Astrocyte (in vitro differentiated cells and primary cell): ENCODE measurements around the gene NUDT5. TPM values are rescaled to one million over a fixed set of nuclear protein-coding genes. Genes with fewer than 3 reads are reported as not detected.
"Not testable (repeated sequence)": the region's sequence is repeated elsewhere in the genome, so short reads cannot be mapped to it uniquely, and the experiment has no call there.

Experiments
- DNase-seq: peaks from one replicate; pipeline ENCODE4 v3.0.0-alpha.2; 2010; ENCODE audit warnings: low read depth
- FAIRE-seq: peaks from 2 replicates; lab custom pipeline; 2011; peaks lifted over from hg19 to GRCh38; lab: Jason Lieb, UNC
- H2AFZ ChIP-seq: 2 replicates; pipeline ENCODE4 v1.6.0; 2012; ENCODE audit warnings: low read depth, low read length, inconsistent platforms
- H3K27ac ChIP-seq: 2 replicates; pipeline ENCODE4 v1.5.1; 2011; ENCODE audit warnings: low read depth, low read length, inconsistent platforms
- H3K27me3 ChIP-seq: 2 replicates; pipeline ENCODE4 v1.6.0; 2011; ENCODE audit warnings: low read length, inconsistent platforms; ENCODE audit not compliant: insufficient read depth
- H3K36me3 ChIP-seq: 2 replicates; pipeline ENCODE4 v1.5.1; 2011; ENCODE audit warnings: low read length, inconsistent platforms; ENCODE audit not compliant: insufficient read depth
- H3K4me1 ChIP-seq: 2 replicates; pipeline ENCODE4 v1.5.1; 2011; ENCODE audit warnings: low read length, inconsistent platforms; ENCODE audit not compliant: insufficient read depth
- H3K4me2 ChIP-seq: 2 replicates; pipeline ENCODE4 v1.6.0; 2012; ENCODE audit warnings: low read length, inconsistent platforms
- H3K4me3 ChIP-seq: 2 replicates; pipeline ENCODE4 v1.5.1; 2011; ENCODE audit warnings: low read depth, mild to moderate bottlenecking, low read length, inconsistent platforms; ENCODE audit not compliant: insufficient read depth
- H3K79me2 ChIP-seq: 2 replicates; pipeline ENCODE4 v1.6.0; 2012; ENCODE audit warnings: mild to moderate bottlenecking, low read length, inconsistent platforms; ENCODE audit not compliant: insufficient read depth
- H3K9ac ChIP-seq: 2 replicates; pipeline ENCODE4 v1.6.0; 2012; ENCODE audit warnings: mild to moderate bottlenecking, low read length, inconsistent platforms
- H3K9me3 ChIP-seq: 2 replicates; pipeline ENCODE4 v1.5.1; 2012; ENCODE audit warnings: low read depth, mild to moderate bottlenecking, low read length, inconsistent platforms; ENCODE audit not compliant: insufficient read depth
- H4K20me1 ChIP-seq: 2 replicates; pipeline ENCODE4 v1.6.0; 2012; ENCODE audit warnings: low read length, inconsistent platforms; ENCODE audit not compliant: insufficient read depth
- H3K27ac Mint-ChIP-seq: one replicate; pipeline ENCODE4 v1.8.0; 2021; ENCODE audit warnings: mild to moderate bottlenecking, mixed read lengths; ENCODE audit not compliant: unreplicated experiment
- H3K27me3 Mint-ChIP-seq: one replicate; pipeline ENCODE4 v1.8.0; 2021; ENCODE audit warnings: low read depth, mixed read lengths; ENCODE audit not compliant: unreplicated experiment
- H3K36me3 Mint-ChIP-seq: one replicate; pipeline ENCODE4 v1.8.0; 2021; ENCODE audit warnings: low read depth, mixed read lengths; ENCODE audit not compliant: unreplicated experiment
- H3K4me1 Mint-ChIP-seq: one replicate; pipeline ENCODE4 v1.8.0; 2021; ENCODE audit warnings: low read depth, mixed read lengths; ENCODE audit not compliant: unreplicated experiment
- H3K4me3 Mint-ChIP-seq: one replicate; pipeline ENCODE4 v1.8.0; 2021; ENCODE audit warnings: mild to moderate bottlenecking, moderate library complexity, mixed read lengths; ENCODE audit not compliant: unreplicated experiment
- H3K9me3 Mint-ChIP-seq: one replicate; pipeline ENCODE4 v1.8.0; 2021; ENCODE audit warnings: mild to moderate bottlenecking, mixed read lengths; ENCODE audit not compliant: unreplicated experiment
- EZH2 ChIP-seq: IDR thresholded peaks from 2 replicates; pipeline ENCODE4 v1.6.1; 2012; ENCODE audit warnings: mild to moderate bottlenecking, low read length, inconsistent platforms; ENCODE audit not compliant: insufficient read depth
- total RNA-seq: library from RNA; stranded (reverse); gene quantifications from 2 replicates; pipeline ENCODE4 v1.2.1, GENCODE V29; 2021
- TF ChIP-seq, protein P1 (sequence below): IDR thresholded peaks from 2 replicates; pipeline ENCODE4 v1.5.1; 2011; ENCODE audit warnings: low read depth, mild to moderate bottlenecking, inconsistent platforms, low read length, moderate library complexity; ENCODE audit not compliant: insufficient read depth

The NUDT5 gene
- total RNA-seq, 1 donor from 2014 or later, result 85.2 TPM

DNA sequence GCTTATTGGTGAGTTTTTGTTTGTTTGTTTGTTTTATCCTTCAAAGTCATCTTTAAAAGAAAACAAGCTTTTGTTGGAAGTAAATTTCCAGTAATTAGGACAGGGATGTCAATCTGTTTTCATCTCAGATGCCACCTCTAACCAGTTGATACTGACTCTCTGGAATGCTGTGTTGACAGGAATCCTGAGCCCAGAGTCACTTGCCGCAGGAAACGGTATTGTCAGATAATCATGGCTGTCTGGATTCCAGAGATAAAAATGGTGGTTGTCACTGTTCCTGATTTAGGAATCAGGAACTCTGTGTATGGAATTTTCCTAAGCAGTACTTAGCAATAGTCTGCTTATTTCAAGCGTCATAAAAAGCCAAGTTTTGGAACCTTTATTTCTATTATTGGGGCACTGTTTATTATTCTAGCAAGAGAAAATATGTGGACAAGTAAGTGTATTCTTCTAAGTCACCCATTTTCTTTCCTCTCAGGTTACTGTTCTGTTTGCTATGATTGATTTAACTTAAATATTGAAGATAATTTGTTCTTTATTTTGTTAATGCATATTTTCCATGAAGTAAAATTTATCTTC lies 39.5 kb upstream of the NUDT5 start:
- Histone ChIP-seq H3K27me3 (no peaks in the 10 kb centered on the region), H3K4me1 (no peaks in the 10 kb centered on the region), H3K4me3 (no peak overlapping the region), H3K9me3 (no peaks in the 10 kb centered on the region), H3K4me2 (no peak overlapping the region), H3K27ac (peak overlapping the region; percentile 51), H3K9ac (no peak overlapping the region), H3K36me3 (peaks cover 47% of the 10 kb centered on the region), H2AFZ (no peak overlapping the region), H4K20me1 (no peaks in the 10 kb centered on the region), H3K79me2 (peaks cover 2% of the 10 kb centered on the region)
- TF ChIP-seq EZH2, result no peak
- TF ChIP-seq, protein P1, sequence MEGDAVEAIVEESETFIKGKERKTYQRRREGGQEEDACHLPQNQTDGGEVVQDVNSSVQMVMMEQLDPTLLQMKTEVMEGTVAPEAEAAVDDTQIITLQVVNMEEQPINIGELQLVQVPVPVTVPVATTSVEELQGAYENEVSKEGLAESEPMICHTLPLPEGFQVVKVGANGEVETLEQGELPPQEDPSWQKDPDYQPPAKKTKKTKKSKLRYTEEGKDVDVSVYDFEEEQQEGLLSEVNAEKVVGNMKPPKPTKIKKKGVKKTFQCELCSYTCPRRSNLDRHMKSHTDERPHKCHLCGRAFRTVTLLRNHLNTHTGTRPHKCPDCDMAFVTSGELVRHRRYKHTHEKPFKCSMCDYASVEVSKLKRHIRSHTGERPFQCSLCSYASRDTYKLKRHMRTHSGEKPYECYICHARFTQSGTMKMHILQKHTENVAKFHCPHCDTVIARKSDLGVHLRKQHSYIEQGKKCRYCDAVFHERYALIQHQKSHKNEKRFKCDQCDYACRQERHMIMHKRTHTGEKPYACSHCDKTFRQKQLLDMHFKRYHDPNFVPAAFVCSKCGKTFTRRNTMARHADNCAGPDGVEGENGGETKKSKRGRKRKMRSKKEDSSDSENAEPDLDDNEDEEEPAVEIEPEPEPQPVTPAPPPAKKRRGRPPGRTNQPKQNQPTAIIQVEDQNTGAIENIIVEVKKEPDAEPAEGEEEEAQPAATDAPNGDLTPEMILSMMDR, result no peak
- peaks cover 7% of the 10 kb centered on the region for H3K4me1 Mint-ChIP-seq
- H3K36me3 Mint-ChIP-seq, result peaks cover 23% of the 10 kb centered on the region
- H3K9me3 Mint-ChIP-seq, result no peaks in the 10 kb centered on the region
- H3K27ac Mint-ChIP-seq, result peak overlapping the region; percentile 75
- no peak overlapping the region for H3K4me3 Mint-ChIP-seq
- DNase-seq (no peak), FAIRE-seq (no peak)
- H3K27me3 Mint-ChIP-seq, result no peaks in the 10 kb centered on the region

DNA sequence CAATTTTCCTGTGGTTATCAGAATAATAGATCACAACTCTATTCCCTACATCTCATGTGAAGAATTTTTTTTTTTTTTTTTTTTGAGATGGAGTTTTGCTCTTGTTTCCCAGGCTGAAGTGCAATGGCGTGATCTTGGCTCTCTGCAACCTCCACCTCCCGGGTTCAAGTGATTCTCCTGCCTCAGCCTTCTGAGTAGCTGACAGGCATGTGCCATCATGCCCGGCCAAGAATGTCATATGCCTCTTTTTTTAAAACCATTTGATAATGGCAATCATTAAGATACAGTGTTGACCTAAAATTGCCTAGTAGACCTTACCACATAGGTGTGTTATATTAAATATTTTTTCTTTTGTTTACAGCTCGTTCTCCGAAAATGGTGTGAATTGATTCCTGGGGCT lies 39.0 kb upstream of the NUDT5 start:
- peaks cover 45% of the 10 kb centered on the region for H3K36me3 ChIP-seq
- peak overlapping the region; percentile 62 for H3K4me3 Mint-ChIP-seq
- H3K4me1 Mint-ChIP-seq, result not testable (repeated sequence)

DNA sequence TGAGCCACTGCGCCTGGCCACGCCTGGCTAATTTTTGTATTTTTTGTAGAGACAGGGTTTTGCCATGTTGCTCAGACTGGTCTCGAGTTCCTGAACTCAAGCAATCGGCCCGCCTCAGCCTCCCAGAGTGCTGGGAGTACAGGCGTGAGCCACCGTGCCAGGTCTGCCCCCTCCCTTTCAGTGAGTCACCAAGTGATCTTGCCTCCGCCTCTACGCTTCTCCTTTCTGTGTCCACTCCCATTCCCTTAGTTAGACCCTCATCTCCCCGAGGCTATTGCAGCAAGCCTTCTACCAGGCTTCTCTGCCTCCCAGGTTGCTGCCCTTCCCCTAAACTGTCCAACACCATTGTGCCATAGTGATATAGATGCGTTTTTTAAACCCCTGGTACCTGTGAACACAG lies 33.2 kb upstream of the NUDT5 start:
- no peaks in the 10 kb centered on the region for H3K27me3 ChIP-seq
- no peaks in the 10 kb centered on the region for H3K9me3 ChIP-seq
- no peak overlapping the region for H3K9ac ChIP-seq
- H3K27ac ChIP-seq, result no peak overlapping the region
- no peak for FAIRE-seq
- no peak overlapping the region for H3K4me3 ChIP-seq
- Mint-ChIP-seq H3K27me3 (no peaks in the 10 kb centered on the region), H3K27ac (no peak overlapping the region), H3K4me3 (no peak overlapping the region), H3K36me3 (peaks cover 22% of the 10 kb centered on the region), H3K4me1 (no peaks in the 10 kb centered on the region), H3K9me3 (peaks cover 3% of the 10 kb centered on the region)
- peaks cover 26% of the 10 kb centered on the region for H3K36me3 ChIP-seq
- TF ChIP-seq EZH2, result no peak
- TF ChIP-seq, protein P1, result no peak
- H3K4me2 ChIP-seq, result no peak overlapping the region
- H4K20me1 ChIP-seq, result peaks cover 2% of the 10 kb centered on the region
- peaks cover 10% of the 10 kb centered on the region for H3K79me2 ChIP-seq
- no peak for DNase-seq
- H2AFZ ChIP-seq, result no peak overlapping the region
- no peaks in the 10 kb centered on the region for H3K4me1 ChIP-seq

More for the DNA sequence above, 39.0 kb upstream of the NUDT5 start:
- H3K9me3 Mint-ChIP-seq, H3K27me3 ChIP-seq, H2AFZ ChIP-seq, H3K9me3 ChIP-seq, DNase-seq, H3K4me2 ChIP-seq, H4K20me1 ChIP-seq, H3K4me3 ChIP-seq, H3K79me2 ChIP-seq, FAIRE-seq, H3K4me1 ChIP-seq, H3K27me3 Mint-ChIP-seq, H3K9ac ChIP-seq: not testable (repeated sequence)
- H3K36me3 Mint-ChIP-seq, result peaks cover 23% of the 10 kb centered on the region
- H3K27ac ChIP-seq, result peak overlapping the region; percentile 51
- peak overlapping the region; percentile 75 for H3K27ac Mint-ChIP-seq

DNA sequence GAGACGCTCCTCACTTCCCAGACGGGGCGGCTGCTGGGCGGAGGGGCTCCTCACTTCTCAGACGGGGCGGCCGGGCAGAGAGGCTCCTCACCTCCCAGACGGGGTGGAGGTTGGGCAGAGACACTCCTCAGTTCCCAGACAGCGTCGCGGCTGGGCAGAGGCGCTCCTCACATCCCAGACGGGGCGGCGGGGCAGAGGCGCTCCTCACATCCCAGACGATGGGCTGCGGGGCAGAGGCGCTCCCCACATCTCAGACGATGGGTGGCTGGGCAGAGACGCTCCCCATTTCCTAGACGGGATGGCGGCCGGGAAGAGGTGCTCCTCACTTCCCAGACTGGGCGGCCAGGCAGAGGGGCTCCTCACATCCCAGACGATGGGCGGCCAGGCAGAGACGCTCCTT lies 30.7 kb upstream of the NUDT5 start:
- H3K27ac Mint-ChIP-seq, H2AFZ ChIP-seq, DNase-seq, H3K4me1 Mint-ChIP-seq, H4K20me1 ChIP-seq, H3K4me3 ChIP-seq, FAIRE-seq, H3K9me3 Mint-ChIP-seq, H3K27ac ChIP-seq, H3K27me3 Mint-ChIP-seq, H3K27me3 ChIP-seq, H3K4me2 ChIP-seq, H3K9me3 ChIP-seq, H3K9ac ChIP-seq, H3K4me1 ChIP-seq, H3K4me3 Mint-ChIP-seq: not testable (repeated sequence)
- peaks cover 24% of the 10 kb centered on the region for H3K79me2 ChIP-seq
- H3K36me3 ChIP-seq, result peaks cover 16% of the 10 kb centered on the region
- H3K36me3 Mint-ChIP-seq, result peaks cover 32% of the 10 kb centered on the region
